ENCODE data around the gene UCHL3. TPM values are rescaled to one million over a fixed set of nuclear protein-coding genes. Genes with fewer than 3 reads are reported as not detected.

UCHL3 gene
- 46.0 and 47.1 TPM in 2 replicates for polyA plus RNA-seq
- polyA minus RNA-seq = 57.7 and 62.5 TPM in 2 replicates

DNA sequence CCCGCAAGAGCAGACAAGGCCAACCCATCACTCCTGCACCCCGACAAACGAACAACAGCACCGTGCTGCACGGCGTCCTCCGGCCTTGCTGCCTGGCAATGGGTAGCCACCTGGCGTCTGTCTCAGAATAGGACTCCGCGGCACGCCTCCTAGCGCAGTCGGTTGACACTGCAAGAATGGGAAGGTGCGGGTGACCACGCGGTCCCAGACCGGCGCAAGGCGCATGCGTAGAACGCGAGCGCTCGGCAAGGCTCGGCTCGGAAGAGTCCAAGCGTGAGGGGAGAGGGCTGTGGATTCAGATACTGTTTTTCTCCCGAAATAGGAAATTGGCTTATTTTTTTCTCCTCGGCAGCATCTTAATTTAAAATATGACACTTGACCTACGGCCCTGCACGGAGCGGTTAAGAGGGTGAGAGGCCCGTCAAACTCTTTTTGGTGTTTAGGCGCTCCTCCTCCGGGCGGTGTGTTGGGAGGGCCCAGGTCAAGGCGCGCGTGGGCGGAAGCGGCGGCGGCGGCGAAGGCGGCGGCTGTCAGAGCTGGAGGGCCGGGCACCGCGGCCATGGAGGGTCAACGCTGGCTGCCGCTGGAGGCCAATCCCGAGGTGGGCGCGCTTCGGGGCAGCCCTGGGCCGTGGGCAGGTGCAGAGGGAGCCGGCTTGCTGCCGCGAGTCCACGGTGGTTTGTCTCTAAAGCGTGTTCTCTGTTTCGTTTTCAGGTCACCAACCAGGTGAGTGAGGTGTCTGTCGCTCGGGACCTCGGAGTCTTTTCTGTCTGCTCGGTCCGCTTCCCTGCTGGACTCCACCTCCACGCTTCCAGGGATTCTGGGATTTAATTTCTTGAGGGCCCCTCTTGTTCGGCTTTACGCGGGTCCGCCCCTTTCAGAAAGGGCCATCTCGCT, at the start of gene UCHL3:
Gene UCHL3 (plus strand): TSS at position 530 of the 897 bp plus-strand sequence. CDS start 30 bp downstream, at position 560.
- Histone ChIP-seq H3K36me3 (ENCODE audit: insufficient read depth, low read length) (no peaks in the 10 kb centered on the region), H3K9ac (ENCODE audit: low read length) (peak within 1 kb of the TSS; percentile 69), H3K79me2 (replicated peaks; ENCODE audit: insufficient read depth, low read length) (peaks cover 8% of the 10 kb centered on the region), H3K9me2 (ENCODE audit: insufficient read depth, low read length) (no peaks in the 10 kb centered on the region), H4K20me1 (ENCODE audit: insufficient read depth) (no peaks in the 10 kb centered on the region), H3K4me3 (ENCODE audit: low read length) (peak within 1 kb of the TSS; percentile 81), H3F3A (ENCODE audit: insufficient read depth, low read length, poor library complexity, severe bottlenecking) (no peaks in the 10 kb centered on the region), H2AFZ (ENCODE audit: low read depth, low read length) (peak within 1 kb of the TSS; percentile 71), H3K27ac (ENCODE audit: low read length) (peak within 1 kb of the TSS; percentile 50), H3K27me3 (ENCODE audit: insufficient read depth, low read depth, low read length) (no peaks in the 10 kb centered on the region), H3K9me3 (ENCODE audit: low read length) (no peaks in the 10 kb centered on the region), H3K4me2 (ENCODE audit: low read length) (peak within 1 kb of the TSS; percentile 84)
- TF ChIP-seq TAF1 (IDR thresholded peaks at IDR 0.05; ENCODE audit: low read depth) = peak; percentile 37
- peak; percentile 79 for TF ChIP-seq RAD21 (conservative IDR thresholded peaks at IDR 0.05)
- TF ChIP-seq MXI1 (conservative IDR thresholded peaks at IDR 0.05; ENCODE audit: poor library complexity, severe bottlenecking) = peak; percentile 88
- TF ChIP-seq SMC3 (conservative IDR thresholded peaks at IDR 0.05; ENCODE audit: poor library complexity) = peak; percentile 92
- no peak for TF ChIP-seq EZH2 (IDR thresholded peaks at IDR 0.05; ENCODE audit: borderline replicate concordance, insufficient read depth, low read length, poor library complexity, severe bottlenecking)
- TF ChIP-seq, protein P1, sequence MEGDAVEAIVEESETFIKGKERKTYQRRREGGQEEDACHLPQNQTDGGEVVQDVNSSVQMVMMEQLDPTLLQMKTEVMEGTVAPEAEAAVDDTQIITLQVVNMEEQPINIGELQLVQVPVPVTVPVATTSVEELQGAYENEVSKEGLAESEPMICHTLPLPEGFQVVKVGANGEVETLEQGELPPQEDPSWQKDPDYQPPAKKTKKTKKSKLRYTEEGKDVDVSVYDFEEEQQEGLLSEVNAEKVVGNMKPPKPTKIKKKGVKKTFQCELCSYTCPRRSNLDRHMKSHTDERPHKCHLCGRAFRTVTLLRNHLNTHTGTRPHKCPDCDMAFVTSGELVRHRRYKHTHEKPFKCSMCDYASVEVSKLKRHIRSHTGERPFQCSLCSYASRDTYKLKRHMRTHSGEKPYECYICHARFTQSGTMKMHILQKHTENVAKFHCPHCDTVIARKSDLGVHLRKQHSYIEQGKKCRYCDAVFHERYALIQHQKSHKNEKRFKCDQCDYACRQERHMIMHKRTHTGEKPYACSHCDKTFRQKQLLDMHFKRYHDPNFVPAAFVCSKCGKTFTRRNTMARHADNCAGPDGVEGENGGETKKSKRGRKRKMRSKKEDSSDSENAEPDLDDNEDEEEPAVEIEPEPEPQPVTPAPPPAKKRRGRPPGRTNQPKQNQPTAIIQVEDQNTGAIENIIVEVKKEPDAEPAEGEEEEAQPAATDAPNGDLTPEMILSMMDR (IDR thresholded peaks at IDR 0.05; ENCODE audit: poor library complexity, severe bottlenecking) = peak; percentile 99
- TF ChIP-seq, protein P2, sequence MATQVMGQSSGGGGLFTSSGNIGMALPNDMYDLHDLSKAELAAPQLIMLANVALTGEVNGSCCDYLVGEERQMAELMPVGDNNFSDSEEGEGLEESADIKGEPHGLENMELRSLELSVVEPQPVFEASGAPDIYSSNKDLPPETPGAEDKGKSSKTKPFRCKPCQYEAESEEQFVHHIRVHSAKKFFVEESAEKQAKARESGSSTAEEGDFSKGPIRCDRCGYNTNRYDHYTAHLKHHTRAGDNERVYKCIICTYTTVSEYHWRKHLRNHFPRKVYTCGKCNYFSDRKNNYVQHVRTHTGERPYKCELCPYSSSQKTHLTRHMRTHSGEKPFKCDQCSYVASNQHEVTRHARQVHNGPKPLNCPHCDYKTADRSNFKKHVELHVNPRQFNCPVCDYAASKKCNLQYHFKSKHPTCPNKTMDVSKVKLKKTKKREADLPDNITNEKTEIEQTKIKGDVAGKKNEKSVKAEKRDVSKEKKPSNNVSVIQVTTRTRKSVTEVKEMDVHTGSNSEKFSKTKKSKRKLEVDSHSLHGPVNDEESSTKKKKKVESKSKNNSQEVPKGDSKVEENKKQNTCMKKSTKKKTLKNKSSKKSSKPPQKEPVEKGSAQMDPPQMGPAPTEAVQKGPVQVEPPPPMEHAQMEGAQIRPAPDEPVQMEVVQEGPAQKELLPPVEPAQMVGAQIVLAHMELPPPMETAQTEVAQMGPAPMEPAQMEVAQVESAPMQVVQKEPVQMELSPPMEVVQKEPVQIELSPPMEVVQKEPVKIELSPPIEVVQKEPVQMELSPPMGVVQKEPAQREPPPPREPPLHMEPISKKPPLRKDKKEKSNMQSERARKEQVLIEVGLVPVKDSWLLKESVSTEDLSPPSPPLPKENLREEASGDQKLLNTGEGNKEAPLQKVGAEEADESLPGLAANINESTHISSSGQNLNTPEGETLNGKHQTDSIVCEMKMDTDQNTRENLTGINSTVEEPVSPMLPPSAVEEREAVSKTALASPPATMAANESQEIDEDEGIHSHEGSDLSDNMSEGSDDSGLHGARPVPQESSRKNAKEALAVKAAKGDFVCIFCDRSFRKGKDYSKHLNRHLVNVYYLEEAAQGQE (IDR thresholded peaks at IDR 0.05; ENCODE audit: borderline replicate concordance) = peak; percentile 29
- peak; percentile 63 for TF ChIP-seq POLR2AphosphoS5 (IDR thresholded peaks at IDR 0.05)
- TF ChIP-seq EP300 (conservative IDR thresholded peaks at IDR 0.05; ENCODE audit: poor library complexity, severe bottlenecking) = peak; percentile 29

DNA sequence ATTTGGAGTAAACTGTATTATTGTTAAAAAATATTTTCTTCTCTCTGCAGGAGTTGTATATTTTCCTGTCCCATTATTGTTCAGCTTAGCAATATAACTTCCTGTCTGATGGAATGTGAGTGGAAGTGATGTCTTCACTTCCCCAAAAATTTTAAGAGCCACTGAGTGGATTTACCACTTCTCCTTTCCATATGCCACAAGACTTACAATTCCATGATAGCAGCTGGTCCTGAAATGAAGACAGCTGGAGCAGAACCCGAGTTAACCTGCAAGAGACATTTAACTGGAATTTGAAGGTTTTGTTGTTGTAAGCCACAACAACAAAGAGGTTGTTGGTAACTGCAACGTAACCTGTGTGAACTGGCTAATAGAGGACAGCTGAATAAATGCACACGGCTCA, 44.3 kb upstream of the UCHL3 start:
- Histone ChIP-seq H3K27ac (ENCODE audit: low read length) (no peak overlapping the region), H4K20me1 (ENCODE audit: insufficient read depth) (no peaks in the 10 kb centered on the region), H3K4me3 (ENCODE audit: low read length) (no peak overlapping the region), H2AFZ (ENCODE audit: low read depth, low read length) (no peak overlapping the region), H3K27me3 (ENCODE audit: insufficient read depth, low read depth, low read length) (no peaks in the 10 kb centered on the region), H3K4me2 (ENCODE audit: low read length) (no peak overlapping the region), H3K9me2 (ENCODE audit: insufficient read depth, low read length) (no peaks in the 10 kb centered on the region), H3K9ac (ENCODE audit: low read length) (no peak overlapping the region), H3K9me3 (ENCODE audit: low read length) (no peaks in the 10 kb centered on the region), H3K79me2 (replicated peaks; ENCODE audit: insufficient read depth, low read length) (no peaks in the 10 kb centered on the region), H3K36me3 (ENCODE audit: insufficient read depth, low read length) (no peaks in the 10 kb centered on the region), H3F3A (ENCODE audit: insufficient read depth, low read length, poor library complexity, severe bottlenecking) (no peaks in the 10 kb centered on the region)
- TF ChIP-seq MXI1 (conservative IDR thresholded peaks at IDR 0.05; ENCODE audit: poor library complexity, severe bottlenecking) (no peak), POLR2AphosphoS5 (IDR thresholded peaks at IDR 0.05) (no peak), RAD21 (conservative IDR thresholded peaks at IDR 0.05) (no peak), TAF1 (IDR thresholded peaks at IDR 0.05; ENCODE audit: low read depth) (no peak), SMC3 (conservative IDR thresholded peaks at IDR 0.05; ENCODE audit: poor library complexity) (no peak), EZH2 (IDR thresholded peaks at IDR 0.05; ENCODE audit: borderline replicate concordance, insufficient read depth, low read length, poor library complexity, severe bottlenecking) (no peak), EP300 (conservative IDR thresholded peaks at IDR 0.05; ENCODE audit: poor library complexity, severe bottlenecking) (no peak)
- TF ChIP-seq, protein P2 (IDR thresholded peaks at IDR 0.05; ENCODE audit: borderline replicate concordance) = no peak
- TF ChIP-seq, protein P1 (IDR thresholded peaks at IDR 0.05; ENCODE audit: poor library complexity, severe bottlenecking) = no peak
